Tibial artery (tissue), 4 donors: ENCODE data around the gene ADAM30.

Experiments used
- DNase-seq, 2 donors: peaks; one replicate each; pipeline ENCODE4 v3.0.0-alpha.2; 2019
- H3K27ac ChIP-seq, 2 donors: fragments of 200-600 bp; sonication (generic) in 1 of 2; 1 replicate in 1 of 2; 2 replicates in 1 of 2; pipeline ENCODE4 v1.5.1; 2018 to 2019; ENCODE audit warnings: mild to moderate bottlenecking in 1 of 2
- H3K27me3 ChIP-seq, 2 donors: fragments of 200-600 bp; sonication (generic) in 1 of 2; one replicate each; pipeline versions ENCODE4 v1.5.1 to v1.6.0; 2016 to 2019
- H3K36me3 ChIP-seq, 3 donors: fragments of 200-600 bp; sonication (generic) in 2 of 3; one replicate each; pipeline ENCODE4 v1.5.1; 2016 to 2019; ENCODE audit warnings: mild to moderate bottlenecking in 2 of 3
- H3K4me1 ChIP-seq, 4 donors: fragments of 200-600 bp; sonication (generic) in 2 of 4; 1 replicate in 3 of 4; 2 replicates in 1 of 4; pipeline ENCODE4 v1.5.1; 2016 to 2019
- H3K4me3 ChIP-seq, 2 donors: fragments of 200-600 bp; sonication (generic) in 1 of 2; 1 replicate in 1 of 2; 2 replicates in 1 of 2; pipeline ENCODE4 v1.5.1; 2018 to 2019; ENCODE audit warnings: mild to moderate bottlenecking in 2 of 2
- H3K9me3 ChIP-seq, 3 donors: fragments of 200-600 bp; sonication (generic) in 1 of 3; one replicate each; pipeline ENCODE4 v1.5.1; 2016 to 2019
- intact Hi-C: fragments of 100-400 bp; cut with DNase I; formaldehyde crosslinking; loops from one replicate; pipeline ENCODE4 v1.15.0; 2023; ENCODE audit warnings: low total_unique reads
- TF ChIP-seq, protein P1 (sequence below), 2 experiments: fragments of 200-600 bp in 1 of 2; fragments of 450-650 bp in 1 of 2; IDR thresholded peaks; one replicate each; pipeline ENCODE4 v1.5.1; 2017 to 2019; ENCODE audit warnings: antibody characterized with exemption in 2 of 2, mild to moderate bottlenecking in 1 of 2, moderate library complexity in 1 of 2

Gene ADAM30

DNA sequence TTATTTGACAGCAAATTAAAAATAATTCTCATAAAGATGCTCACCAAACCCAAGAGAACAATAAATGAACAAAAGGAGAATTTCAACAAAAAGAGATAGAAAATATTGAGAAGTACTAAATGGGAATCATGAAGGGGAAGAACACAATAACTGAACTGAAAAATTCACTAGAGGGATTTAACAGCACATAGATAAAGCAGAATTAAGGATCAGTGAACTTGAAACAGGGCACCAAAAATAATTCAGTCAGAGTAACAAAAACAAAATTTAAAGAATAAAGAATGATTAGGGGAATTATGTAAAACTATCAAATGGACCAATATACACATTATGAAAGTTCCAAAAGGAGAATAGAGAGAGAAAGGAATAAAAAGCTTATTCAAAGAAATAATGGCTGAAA is 7.8 kb downstream of the ADAM30 start:
- Histone ChIP-seq H3K4me1 (peaks cover 0 to 10% (median 2%) of the 10 kb centered on the region in 4 donors), H3K9me3 (no peaks in the 10 kb centered on the region), H3K27me3 (peaks cover 0 to 2% of the 10 kb centered on the region in 2 donors), H3K36me3 (no peaks in the 10 kb centered on the region), H3K4me3 (no peak overlapping the region), H3K27ac (no peak overlapping the region)
- intact Hi-C loops, result no loop called here
- TF ChIP-seq, protein P1, sequence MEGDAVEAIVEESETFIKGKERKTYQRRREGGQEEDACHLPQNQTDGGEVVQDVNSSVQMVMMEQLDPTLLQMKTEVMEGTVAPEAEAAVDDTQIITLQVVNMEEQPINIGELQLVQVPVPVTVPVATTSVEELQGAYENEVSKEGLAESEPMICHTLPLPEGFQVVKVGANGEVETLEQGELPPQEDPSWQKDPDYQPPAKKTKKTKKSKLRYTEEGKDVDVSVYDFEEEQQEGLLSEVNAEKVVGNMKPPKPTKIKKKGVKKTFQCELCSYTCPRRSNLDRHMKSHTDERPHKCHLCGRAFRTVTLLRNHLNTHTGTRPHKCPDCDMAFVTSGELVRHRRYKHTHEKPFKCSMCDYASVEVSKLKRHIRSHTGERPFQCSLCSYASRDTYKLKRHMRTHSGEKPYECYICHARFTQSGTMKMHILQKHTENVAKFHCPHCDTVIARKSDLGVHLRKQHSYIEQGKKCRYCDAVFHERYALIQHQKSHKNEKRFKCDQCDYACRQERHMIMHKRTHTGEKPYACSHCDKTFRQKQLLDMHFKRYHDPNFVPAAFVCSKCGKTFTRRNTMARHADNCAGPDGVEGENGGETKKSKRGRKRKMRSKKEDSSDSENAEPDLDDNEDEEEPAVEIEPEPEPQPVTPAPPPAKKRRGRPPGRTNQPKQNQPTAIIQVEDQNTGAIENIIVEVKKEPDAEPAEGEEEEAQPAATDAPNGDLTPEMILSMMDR (IDR thresholded peaks at IDR 0.05), result no peak
- no peak for DNase-seq

DNA sequence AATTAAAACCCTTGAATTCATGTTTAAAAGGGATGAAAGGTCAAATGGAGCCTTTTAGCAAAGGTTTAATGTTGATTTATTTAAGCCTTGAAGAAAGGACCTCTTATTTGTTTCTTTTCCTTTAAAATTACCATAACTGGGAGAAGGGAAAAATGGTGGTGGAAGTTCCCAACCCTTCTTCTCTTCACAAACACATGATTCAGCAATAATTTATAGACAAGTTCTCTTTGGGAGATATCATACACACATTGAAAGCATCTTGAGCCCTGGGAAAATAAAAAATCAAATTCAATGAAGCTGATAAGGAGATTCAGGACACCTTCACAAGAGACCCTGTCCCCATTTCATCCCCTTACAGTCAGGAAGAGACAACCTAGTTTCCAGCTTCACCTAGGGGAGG is 8.9 kb downstream of the ADAM30 start:
- Histone ChIP-seq H3K9me3 (no peaks in the 10 kb centered on the region), H3K27ac (no peak overlapping the region), H3K36me3 (no peaks in the 10 kb centered on the region), H3K4me1 (peaks cover 0 to 10% (median 2%) of the 10 kb centered on the region in 4 donors), H3K27me3 (peaks cover 0 to 2% of the 10 kb centered on the region in 2 donors), H3K4me3 (no peak overlapping the region)
- TF ChIP-seq, protein P1 (IDR thresholded peaks at IDR 0.05), result no peak
- no peak for DNase-seq
- intact Hi-C loops, result no loop called here

GRCh38 chr1:119885903-119886783 is 10.2 kb downstream of the ADAM30 start:
- Histone ChIP-seq H3K4me1 (peaks cover 0 to 10% (median 2%) of the 10 kb centered on the region in 4 donors), H3K36me3 (no peaks in the 10 kb centered on the region), H3K27ac (no peak overlapping the region), H3K4me3 (no peak overlapping the region), H3K9me3 (no peaks in the 10 kb centered on the region), H3K27me3 (peaks cover 0 to 2% of the 10 kb centered on the region in 2 donors)
- intact Hi-C loops, result no loop called here
- TF ChIP-seq, protein P1 (IDR thresholded peaks at IDR 0.05), result peak; percentile 55 to 63
- DNase-seq, result peak in 1 of 2 donors; percentile 68

DNA sequence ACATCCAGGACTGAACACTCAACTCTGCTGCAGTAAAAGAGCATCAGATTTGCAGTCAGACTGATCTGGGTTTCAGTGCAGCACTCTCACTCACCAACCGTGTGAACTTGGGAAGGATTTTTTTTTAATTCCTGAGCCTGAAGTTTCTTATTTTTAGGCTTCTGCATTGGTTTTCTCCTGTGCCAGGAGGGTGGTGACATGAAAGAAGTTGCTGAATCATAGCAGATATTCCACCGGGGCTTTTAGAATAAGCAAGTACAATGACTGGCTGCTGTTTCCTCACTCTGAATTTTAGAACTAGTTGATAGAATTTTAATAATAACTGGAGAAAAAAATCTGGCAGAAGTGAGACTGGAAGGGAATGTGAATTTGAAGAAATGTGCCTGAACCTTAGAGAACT is 11.6 kb downstream of the ADAM30 start:
- DNase-seq, result no peak
- intact Hi-C loops, result no loop called here
- H3K4me3 ChIP-seq, result no peak overlapping the region
- no peaks in the 10 kb centered on the region for H3K9me3 ChIP-seq
- H3K27me3 ChIP-seq, result peaks cover 0 to 2% of the 10 kb centered on the region in 2 donors
- H3K4me1 ChIP-seq, result peaks cover 0 to 10% (median 2%) of the 10 kb centered on the region in 4 donors
- H3K27ac ChIP-seq, result no peak overlapping the region
- TF ChIP-seq, protein P1 (IDR thresholded peaks at IDR 0.05), result no peak
- no peaks in the 10 kb centered on the region for H3K36me3 ChIP-seq

- no peak for DNase-seq
- Histone ChIP-seq H3K36me3 (no peaks in the 10 kb centered on the region), H3K4me1 (peaks cover 0 to 10% (median 2%) of the 10 kb centered on the region in 4 donors), H3K27ac (no peak overlapping the region), H3K4me3 (no peak overlapping the region), H3K9me3 (no peaks in the 10 kb centered on the region), H3K27me3 (peaks cover 0 to 2% of the 10 kb centered on the region in 2 donors)
- TF ChIP-seq, protein P1 (IDR thresholded peaks at IDR 0.05), result no peak
- intact Hi-C loops, result no loop called here
These were observed 12.5 kb downstream of the ADAM30 start for GRCh38 chr1:119883826-119884225.
